ENCODE data around the gene TYK2.
"Not testable (repeated sequence)": the region's sequence is repeated elsewhere in the genome, so short reads cannot be mapped to it uniquely, and the experiment has no call there.

Gene TYK2

DNA sequence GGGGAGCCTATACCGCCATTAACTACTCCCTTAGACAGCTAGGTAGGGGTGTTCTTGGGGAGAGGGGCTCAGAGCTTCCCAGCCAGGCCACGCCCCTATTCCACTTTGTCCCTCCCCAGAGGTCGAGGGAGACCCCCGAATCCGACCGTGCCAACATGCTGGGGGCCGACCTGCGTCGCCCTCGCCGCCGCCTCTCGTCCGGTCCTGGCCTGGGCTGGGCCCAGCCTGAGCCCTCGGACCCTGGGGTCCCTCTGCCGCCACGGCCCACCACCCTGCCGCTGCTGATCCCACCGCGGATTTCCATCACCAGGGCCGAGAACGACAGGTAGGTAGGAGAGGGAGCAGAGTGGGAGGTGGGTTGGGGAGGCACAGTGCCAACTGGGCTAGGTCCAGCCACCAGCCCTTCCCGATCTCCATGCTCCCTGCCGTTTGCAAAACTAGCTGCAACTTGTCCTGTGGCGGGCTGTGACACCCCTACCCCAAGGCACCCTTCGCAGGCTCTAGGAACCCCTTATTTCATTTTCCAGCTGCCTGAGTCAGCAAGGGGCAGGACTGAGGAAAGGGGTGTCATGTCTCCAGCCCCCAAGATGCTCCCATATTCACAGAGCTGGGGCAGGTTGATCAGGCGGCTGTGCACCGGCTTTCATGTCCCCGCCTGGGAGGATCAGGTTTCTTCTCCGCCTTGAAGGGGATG, 37.3 kb upstream of the TYK2 start:
- Mint-ChIP-seq H3K36me3 (ENCODE audit: low read depth) (peaks cover 6% of the 10 kb centered on the region), H3K27me3 (peaks cover 57% of the 10 kb centered on the region), H3K27ac (peak overlapping the region; percentile 77), H3K4me1 (ENCODE audit: low read depth) (peaks cover 69% of the 10 kb centered on the region), H3K9me3 (no peaks in the 10 kb centered on the region), H3K4me3 (no peak overlapping the region)
- intact Hi-C loops (cut with micrococcal nuclease), result loop anchor here (2.0 kb wide), 1 partner anchor 13 kb away; no protein-coding TSS in a partner anchor

- peaks cover 62% of the 10 kb centered on the region for H3K4me1 Mint-ChIP-seq (ENCODE audit: low read depth)
- H3K9me3 Mint-ChIP-seq, result no peaks in the 10 kb centered on the region
- intact Hi-C loops (cut with micrococcal nuclease), result loop anchor here (1.0 to 2.0 kb wide), 3 partner anchors 8 to 14 kb away; no protein-coding TSS in a partner anchor
- H3K36me3 Mint-ChIP-seq (ENCODE audit: low read depth), result peaks cover 6% of the 10 kb centered on the region
- peak overlapping the region; percentile 91 for H3K27ac Mint-ChIP-seq
- peaks cover 47% of the 10 kb centered on the region for H3K27me3 Mint-ChIP-seq
- peak overlapping the region; percentile 83 for H3K4me3 Mint-ChIP-seq
These were observed 36.2 kb upstream of the TYK2 start for GRCh38 chr19:10416380-10417257.

DNA sequence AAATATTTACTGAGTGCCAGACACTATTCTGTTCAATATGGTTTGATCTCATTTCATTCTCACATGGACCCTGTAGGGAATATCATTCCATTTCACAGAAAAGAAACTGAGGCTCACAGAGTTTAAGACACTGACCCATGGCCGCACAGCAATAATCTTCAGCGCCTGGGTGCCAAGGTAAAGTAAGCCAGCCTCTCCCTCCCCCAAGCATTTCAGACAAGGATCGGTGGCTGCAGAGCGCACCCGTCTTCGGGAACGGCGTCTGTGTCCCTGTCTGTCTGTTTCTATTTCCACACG, 35.7 kb upstream of the TYK2 start:
- H3K4me3 Mint-ChIP-seq, result peak overlapping the region; percentile 83
- peaks cover 42% of the 10 kb centered on the region for H3K27me3 Mint-ChIP-seq
- peaks cover 57% of the 10 kb centered on the region for H3K4me1 Mint-ChIP-seq (ENCODE audit: low read depth)
- H3K9me3 Mint-ChIP-seq, result no peaks in the 10 kb centered on the region
- H3K36me3 Mint-ChIP-seq (ENCODE audit: low read depth), result peaks cover 4% of the 10 kb centered on the region
- intact Hi-C loops (cut with micrococcal nuclease), result loop anchor here (1.0 to 2.0 kb wide), 3 partner anchors 8 to 15 kb away; no protein-coding TSS in a partner anchor
- peak overlapping the region; percentile 91 for H3K27ac Mint-ChIP-seq

DNA sequence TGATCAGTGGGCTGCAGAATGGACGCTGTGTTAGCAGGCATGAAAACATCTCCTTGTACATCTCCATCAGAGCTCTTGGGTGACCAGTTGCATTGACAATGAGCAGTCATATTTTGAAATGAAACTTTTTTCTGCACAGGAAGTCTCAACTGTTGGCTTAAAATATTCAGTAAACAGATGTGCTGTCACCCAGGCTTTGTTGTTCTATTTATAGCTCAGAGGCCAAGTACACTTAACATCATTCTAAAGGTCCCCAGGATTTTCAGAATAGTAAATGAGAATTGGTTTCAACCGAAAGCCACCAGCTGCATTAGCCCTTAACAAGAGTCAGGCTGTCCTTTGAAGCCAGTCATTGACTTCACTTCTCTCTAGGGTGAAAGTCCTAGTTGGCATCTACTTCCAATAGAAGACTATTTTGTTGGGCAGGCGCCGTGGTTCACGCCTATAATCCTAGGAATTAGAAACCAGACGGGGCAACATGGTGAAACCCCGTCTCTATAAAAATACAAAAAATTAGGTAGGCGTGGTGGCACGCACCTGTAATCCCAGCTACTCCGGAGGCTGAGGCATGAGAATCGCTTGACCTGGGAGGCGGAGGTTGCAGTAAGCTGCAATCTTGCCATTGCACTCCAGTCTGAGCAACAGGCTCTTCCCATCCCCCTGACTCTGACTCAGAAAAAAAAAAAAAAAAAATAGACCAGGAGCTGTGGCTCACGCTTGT, 32.0 kb upstream of the TYK2 start:
- peak overlapping the region; percentile 41 for H3K27ac Mint-ChIP-seq
- peaks cover 62% of the 10 kb centered on the region for H3K4me1 Mint-ChIP-seq (ENCODE audit: low read depth)
- H3K36me3 Mint-ChIP-seq (ENCODE audit: low read depth), result no peaks in the 10 kb centered on the region
- peaks cover 10% of the 10 kb centered on the region for H3K27me3 Mint-ChIP-seq
- intact Hi-C loops (cut with micrococcal nuclease), result no loop called here
- H3K9me3 Mint-ChIP-seq, result no peaks in the 10 kb centered on the region
- no peak overlapping the region for H3K4me3 Mint-ChIP-seq

DNA sequence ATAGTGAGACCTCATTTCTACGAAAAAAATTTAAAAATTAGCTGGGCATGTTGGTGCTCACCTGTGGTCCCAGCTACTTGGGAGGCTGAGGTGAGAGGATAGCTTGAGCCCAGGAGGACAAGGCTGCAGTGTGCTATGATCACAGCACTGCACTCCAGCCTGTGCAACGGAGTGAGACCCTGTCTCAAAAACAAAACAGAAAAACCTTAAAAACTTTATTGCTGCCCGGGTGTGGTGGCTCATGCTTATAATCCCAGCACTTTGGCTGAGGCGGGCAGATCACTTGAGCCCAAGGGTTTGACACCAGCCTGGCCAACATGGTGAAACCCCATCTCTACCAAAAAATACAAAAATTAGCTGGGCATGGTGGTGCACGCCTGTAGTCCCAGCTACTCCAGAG, 30.9 kb upstream of the TYK2 start:
- Mint-ChIP-seq H3K27ac (peak overlapping the region; percentile 41), H3K4me1 (ENCODE audit: low read depth) (peaks cover 60% of the 10 kb centered on the region)
- H3K27me3 Mint-ChIP-seq; H3K9me3 Mint-ChIP-seq; H3K36me3 Mint-ChIP-seq (ENCODE audit: low read depth); intact Hi-C loops (cut with micrococcal nuclease); H3K4me3 Mint-ChIP-seq: not testable (repeated sequence)

- intact Hi-C loops (cut with micrococcal nuclease), result loop anchor here (1.0 kb wide), 1 partner anchor 8 kb away; no protein-coding TSS in a partner anchor
- Mint-ChIP-seq H3K4me3 (peak overlapping the region; percentile 63), H3K4me1 (ENCODE audit: low read depth) (peaks cover 69% of the 10 kb centered on the region), H3K27me3 (no peaks in the 10 kb centered on the region), H3K36me3 (ENCODE audit: low read depth) (peaks cover 9% of the 10 kb centered on the region), H3K27ac (peak overlapping the region; percentile 91), H3K9me3 (no peaks in the 10 kb centered on the region)
These were observed 28.3 kb upstream of the TYK2 start for GRCh38 chr19:10408511-10409283.

GRCh38 chr19:10407096-10407495, 26.7 kb upstream of the TYK2 start:
- peaks cover 78% of the 10 kb centered on the region for H3K4me1 Mint-ChIP-seq (ENCODE audit: low read depth)
- H3K27me3 Mint-ChIP-seq, result no peaks in the 10 kb centered on the region
- H3K27ac Mint-ChIP-seq, result peak overlapping the region; percentile 93
- peaks cover 25% of the 10 kb centered on the region for H3K36me3 Mint-ChIP-seq (ENCODE audit: low read depth)
- intact Hi-C loops (cut with micrococcal nuclease), result no loop called here
- no peak overlapping the region for H3K4me3 Mint-ChIP-seq
- no peaks in the 10 kb centered on the region for H3K9me3 Mint-ChIP-seq

DNA sequence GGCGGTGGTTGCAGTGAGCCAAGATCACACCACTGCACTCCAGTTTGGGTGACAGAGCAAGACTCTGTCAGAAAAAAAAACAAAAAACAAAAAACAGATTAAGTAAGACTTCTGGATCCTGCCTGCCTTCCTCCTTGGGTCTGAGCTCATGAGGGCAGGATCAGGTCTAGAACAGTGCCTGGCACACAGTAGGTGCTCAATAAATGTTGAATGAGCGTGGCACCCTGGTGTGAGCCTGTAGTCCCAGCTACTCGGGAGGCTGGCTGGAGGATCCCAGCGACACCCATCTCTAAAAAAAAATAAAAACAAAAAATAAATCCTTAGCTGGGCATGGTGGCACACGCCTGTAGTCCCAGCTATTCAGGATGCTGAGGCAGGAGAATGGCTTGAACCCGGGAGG, 25.8 kb upstream of the TYK2 start:
- intact Hi-C loops (cut with micrococcal nuclease), result no loop called here
- H3K4me1 Mint-ChIP-seq (ENCODE audit: low read depth), result peaks cover 82% of the 10 kb centered on the region
- no peaks in the 10 kb centered on the region for H3K9me3 Mint-ChIP-seq
- peak overlapping the region; percentile 93 for H3K27ac Mint-ChIP-seq
- H3K4me3 Mint-ChIP-seq, result peak overlapping the region; percentile 96
- H3K27me3 Mint-ChIP-seq, result no peaks in the 10 kb centered on the region
- H3K36me3 Mint-ChIP-seq (ENCODE audit: low read depth), result peaks cover 25% of the 10 kb centered on the region

GRCh38 chr19:10404888-10405820, 24.8 kb upstream of the TYK2 start:
- Mint-ChIP-seq H3K27ac (peak overlapping the region; percentile 93), H3K27me3 (no peaks in the 10 kb centered on the region), H3K36me3 (ENCODE audit: low read depth) (peaks cover 29% of the 10 kb centered on the region), H3K9me3 (no peaks in the 10 kb centered on the region), H3K4me1 (ENCODE audit: low read depth) (peaks cover 85% of the 10 kb centered on the region), H3K4me3 (peak overlapping the region; percentile 96)
- intact Hi-C loops (cut with micrococcal nuclease), result loop anchor here (1.0 to 2.0 kb wide), 3 partner anchors 11 to 31 kb away; no protein-coding TSS in a partner anchor

DNA sequence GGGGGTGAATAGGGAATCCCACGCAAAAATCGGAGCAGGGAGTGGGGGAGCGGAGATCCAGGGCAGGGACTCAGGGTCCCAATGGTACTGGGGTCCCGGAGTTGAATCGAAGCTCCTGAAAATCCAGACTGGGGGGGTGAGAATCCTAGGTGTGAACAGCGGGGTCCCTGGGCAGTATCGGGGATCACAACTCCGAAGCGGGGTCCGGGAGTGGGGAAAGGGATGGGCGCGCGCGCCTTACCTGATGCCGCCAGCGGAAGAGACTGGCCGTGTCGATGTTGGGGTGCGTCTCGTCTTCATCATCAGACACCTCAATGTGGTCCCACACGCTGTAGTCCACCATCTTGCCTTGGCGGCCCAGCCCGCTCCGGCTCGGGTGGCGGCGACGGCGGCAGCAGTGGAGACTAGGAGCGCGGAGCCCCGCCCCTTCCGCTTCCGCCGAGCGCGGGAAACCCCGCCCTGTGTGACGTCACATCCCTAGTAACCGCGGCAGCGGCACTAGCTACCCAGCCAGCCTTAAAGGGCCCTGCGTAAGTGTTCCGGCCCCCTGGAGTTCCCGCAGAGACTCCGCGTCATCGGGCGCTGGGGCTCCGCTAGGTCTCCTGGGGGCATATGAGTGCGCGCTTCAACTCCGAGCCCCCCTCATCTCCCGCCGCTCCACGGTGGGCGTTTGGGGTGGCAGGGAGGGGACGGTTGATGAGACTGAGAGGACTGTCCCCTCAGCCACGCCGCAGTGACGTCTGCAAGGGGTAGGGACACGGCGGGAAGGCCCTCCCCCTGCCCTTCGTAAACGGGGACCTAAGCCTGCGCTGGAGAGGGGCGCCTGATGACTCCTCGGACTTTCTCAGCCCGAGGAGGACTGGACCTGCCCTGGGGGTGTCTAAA, 23.0 kb upstream of the TYK2 start, which contains the start of gene CDC37:
CDC37 (minus strand) TSS at position 406 of the 885 bp plus-strand sequence; CDS start at position 343, 63 bp downstream.
- Mint-ChIP-seq H3K27ac (peak within 1 kb of the TSS; percentile 93), H3K9me3 (no peaks in the 10 kb centered on the region), H3K4me1 (ENCODE audit: low read depth) (peaks cover 78% of the 10 kb centered on the region), H3K4me3 (peak within 1 kb of the TSS; percentile 96), H3K36me3 (ENCODE audit: low read depth) (peaks cover 44% of the 10 kb centered on the region), H3K27me3 (no peaks in the 10 kb centered on the region)
- intact Hi-C loops (cut with micrococcal nuclease), result loop anchor here (1.0 to 2.0 kb wide), 3 partner anchors 13 to 33 kb away; no protein-coding TSS in a partner anchor

DNA sequence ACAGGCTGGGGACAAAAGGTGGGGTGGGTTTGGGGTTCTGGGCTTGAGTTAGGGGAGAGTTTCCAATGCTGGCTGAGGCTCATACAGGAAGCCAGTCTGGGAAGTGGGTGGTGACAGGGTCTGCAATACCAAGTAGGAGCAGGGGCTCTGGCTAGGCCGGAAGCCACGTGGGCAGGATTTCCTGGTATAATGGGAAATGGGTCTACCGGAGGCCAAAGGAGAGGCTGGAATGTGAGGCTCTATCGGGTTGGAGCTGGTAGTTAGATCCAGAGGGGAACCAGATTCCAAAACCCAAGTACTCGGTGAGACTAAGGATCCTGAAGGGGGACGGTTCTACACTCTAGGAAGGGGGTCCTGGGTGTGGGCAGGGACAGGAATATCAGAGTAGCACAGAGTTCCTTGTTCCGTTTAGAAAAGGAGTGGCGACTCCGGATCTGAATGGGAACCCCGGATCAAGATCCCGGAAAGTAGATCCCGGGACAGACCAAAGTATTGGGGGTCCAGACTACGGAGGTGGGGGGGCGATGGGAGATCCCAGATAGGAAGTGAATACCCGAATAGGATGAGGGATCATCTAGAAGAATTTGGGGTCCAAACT, 22.2 kb upstream of the TYK2 start:
- H3K4me3 Mint-ChIP-seq, result peak overlapping the region; percentile 96
- no peaks in the 10 kb centered on the region for H3K27me3 Mint-ChIP-seq
- H3K9me3 Mint-ChIP-seq, result no peaks in the 10 kb centered on the region
- H3K36me3 Mint-ChIP-seq (ENCODE audit: low read depth), result peaks cover 52% of the 10 kb centered on the region
- H3K27ac Mint-ChIP-seq, result peak overlapping the region; percentile 93
- intact Hi-C loops (cut with micrococcal nuclease), result no loop called here
- peaks cover 78% of the 10 kb centered on the region for H3K4me1 Mint-ChIP-seq (ENCODE audit: low read depth)
